Measurements from ENCODE around the gene EFTUD2.

GRCh38 chr17:44930667-44931066 lies 31.4 kb upstream of the EFTUD2 start:
- TF ChIP-seq, protein P1, sequence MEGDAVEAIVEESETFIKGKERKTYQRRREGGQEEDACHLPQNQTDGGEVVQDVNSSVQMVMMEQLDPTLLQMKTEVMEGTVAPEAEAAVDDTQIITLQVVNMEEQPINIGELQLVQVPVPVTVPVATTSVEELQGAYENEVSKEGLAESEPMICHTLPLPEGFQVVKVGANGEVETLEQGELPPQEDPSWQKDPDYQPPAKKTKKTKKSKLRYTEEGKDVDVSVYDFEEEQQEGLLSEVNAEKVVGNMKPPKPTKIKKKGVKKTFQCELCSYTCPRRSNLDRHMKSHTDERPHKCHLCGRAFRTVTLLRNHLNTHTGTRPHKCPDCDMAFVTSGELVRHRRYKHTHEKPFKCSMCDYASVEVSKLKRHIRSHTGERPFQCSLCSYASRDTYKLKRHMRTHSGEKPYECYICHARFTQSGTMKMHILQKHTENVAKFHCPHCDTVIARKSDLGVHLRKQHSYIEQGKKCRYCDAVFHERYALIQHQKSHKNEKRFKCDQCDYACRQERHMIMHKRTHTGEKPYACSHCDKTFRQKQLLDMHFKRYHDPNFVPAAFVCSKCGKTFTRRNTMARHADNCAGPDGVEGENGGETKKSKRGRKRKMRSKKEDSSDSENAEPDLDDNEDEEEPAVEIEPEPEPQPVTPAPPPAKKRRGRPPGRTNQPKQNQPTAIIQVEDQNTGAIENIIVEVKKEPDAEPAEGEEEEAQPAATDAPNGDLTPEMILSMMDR (IDR thresholded peaks at IDR 0.05), result no peak
- TF ChIP-seq POLR2AphosphoS5 (IDR thresholded peaks at IDR 0.05) (no peak), EP300 (IDR thresholded peaks at IDR 0.05) (no peak)

Measured in upper lobe of left lung (tissue), 4 donors.